Stimulated activated CD4-positive, alpha-beta T cell treated with anti-CD3 and anti-CD28 coated beads, Interleukin-4, amount 100 ng/mL, for 1 hour (primary cell): Measurements from ENCODE around the gene KIFC3.
A peak's percentile ranks its signal among the peaks of the same experiment; 100 is the strongest.
"Not testable (repeated sequence)": the region's sequence is repeated elsewhere in the genome, so short reads cannot be mapped to it uniquely, and the experiment has no call there.

Experiments used
- DNase-seq: peaks from one replicate; pipeline ENCODE4 v3.0.0-alpha.2; 2020

The KIFC3 gene

GRCh38 chr16:57734308-57734924 lies 67.9 kb downstream of the KIFC3 start:
- no peak for DNase-seq

GRCh38 chr16:57732714-57733113 lies 69.6 kb downstream of the KIFC3 start:
- no peak for DNase-seq

DNA sequence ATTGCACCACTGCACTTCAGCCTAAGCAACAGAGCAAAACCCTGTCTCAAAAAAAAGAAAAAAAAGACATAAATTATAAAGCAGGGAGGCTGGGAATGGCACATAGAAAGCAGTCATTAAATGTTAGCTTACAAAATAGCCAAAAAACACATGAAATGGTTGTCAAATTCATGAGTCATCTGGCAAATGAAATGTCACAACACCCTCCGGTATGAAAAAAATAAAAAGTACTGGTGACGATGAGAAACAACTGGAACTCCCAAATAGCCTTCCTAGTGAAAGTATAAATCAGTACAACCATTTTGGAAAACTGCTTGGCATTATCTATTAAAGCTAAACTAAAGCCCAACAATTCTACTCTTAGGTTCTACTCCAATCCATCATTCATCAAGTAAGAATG lies 70.3 kb downstream of the KIFC3 start:
- DNase-seq, result no peak

DNA sequence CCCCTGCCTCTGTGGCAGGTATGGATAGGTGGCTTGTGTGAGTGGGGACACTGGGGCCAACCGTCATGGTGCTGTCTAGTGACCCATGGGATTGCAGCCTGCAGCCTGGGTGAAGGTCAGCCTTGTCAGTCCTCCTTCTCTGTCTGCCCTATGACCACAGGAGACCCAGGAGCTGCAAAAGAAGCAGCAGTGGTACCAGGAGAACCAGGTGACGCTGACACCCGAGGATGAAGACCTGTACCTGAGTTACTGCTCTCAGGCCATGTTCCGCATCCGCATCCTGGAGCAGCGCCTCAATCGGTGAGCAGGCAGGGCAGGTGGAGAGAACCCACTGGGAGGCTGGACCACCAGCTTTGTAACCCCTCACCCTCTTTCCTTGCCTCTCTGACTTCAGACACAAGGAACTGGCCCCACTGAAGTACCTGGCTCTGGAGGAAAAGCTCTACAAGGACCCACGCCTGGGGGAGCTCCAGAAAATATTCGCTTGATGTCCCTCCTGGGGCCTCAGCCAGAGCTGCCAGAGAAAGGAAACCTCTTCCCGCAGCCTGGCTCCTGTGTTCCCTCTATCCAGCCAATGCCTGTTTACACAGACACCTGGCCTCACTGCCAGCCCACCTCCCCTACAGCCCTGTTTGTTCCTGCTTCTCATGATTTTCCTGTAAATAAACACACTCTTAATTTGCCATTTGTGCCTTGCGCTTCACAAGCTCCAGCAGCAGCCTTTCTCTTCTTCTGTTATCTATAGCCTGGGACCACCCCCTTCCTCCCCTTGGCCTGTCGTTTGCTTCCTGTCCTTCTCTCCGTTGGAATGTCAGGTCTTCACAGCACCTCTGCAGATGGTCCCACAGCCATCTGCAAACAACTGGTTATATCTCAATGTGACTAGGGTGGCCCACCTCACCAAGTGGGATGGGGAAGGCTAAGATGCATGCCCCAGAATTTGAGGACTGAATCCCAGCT lies 71.2 kb downstream of the KIFC3 start:
- DNase-seq, result no peak

- not testable (repeated sequence) for DNase-seq
Observed at GRCh38 chr16:57729852-57730251, 72.4 kb downstream of the KIFC3 start.

DNA sequence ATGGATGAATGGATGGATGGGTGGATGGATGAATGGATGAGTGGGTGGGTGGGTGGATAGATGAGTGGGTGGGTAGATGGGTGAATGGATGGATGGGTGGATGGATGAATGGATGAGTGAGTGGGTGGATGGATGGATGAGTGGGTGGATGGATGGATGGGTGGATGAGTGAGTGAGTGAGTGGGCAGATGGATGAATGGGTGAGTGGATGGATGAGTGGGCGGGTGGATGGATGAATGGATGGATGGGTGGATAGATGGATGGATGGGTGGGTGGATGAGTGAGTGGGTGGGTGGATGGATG lies 73.2 kb downstream of the KIFC3 start:
- DNase-seq, result no peak

- DNase-seq, result no peak
Observed at GRCh38 chr16:57728336-57729181, 73.7 kb downstream of the KIFC3 start.

DNA sequence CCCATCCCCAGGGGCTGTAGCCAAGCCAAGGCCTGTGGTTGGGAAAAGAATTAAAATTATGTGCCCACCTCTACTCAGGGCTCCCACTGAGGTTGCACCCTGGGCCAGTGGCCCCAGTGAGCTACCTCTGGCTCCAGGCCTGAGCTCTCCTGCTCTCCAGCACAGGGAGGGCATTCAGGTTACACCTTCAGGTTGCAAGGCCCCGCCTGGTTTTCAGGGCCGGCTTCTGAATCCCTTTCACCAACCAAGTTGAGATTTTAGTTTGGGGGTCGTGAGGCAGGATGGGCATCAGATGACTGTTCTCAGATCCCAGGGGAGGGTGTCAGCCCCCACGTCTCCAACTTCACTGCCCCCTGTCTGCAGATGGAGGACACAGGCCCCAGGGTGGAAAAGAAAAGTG lies 74.7 kb downstream of the KIFC3 start:
- DNase-seq, result no peak

GRCh38 chr16:57726433-57726947 lies 75.8 kb downstream of the KIFC3 start:
- no peak for DNase-seq

GRCh38 chr16:57725976-57726375 lies 76.3 kb downstream of the KIFC3 start:
- DNase-seq, result no peak

- no peak for DNase-seq
Observed at GRCh38 chr16:57725554-57725953, 76.7 kb downstream of the KIFC3 start.

DNA sequence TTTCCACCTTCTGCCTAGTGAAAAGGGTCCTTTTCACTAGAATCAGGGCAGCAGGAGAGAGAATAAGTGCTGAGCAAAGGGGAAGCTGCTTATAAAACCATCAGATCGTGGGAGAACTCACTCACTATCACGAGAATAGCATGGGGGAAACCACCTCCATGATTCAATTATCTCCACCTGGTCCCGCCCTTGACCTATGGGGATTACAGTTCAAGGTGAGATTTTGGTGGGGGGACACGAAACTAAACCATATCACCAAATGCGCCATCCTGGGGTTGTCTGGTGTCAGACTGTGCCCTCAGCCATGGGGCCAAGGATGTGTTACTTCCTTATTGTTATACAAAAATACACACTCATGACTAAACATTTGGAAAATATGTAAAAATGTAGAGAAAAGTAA lies 77.1 kb downstream of the KIFC3 start:
- no peak for DNase-seq

DNA sequence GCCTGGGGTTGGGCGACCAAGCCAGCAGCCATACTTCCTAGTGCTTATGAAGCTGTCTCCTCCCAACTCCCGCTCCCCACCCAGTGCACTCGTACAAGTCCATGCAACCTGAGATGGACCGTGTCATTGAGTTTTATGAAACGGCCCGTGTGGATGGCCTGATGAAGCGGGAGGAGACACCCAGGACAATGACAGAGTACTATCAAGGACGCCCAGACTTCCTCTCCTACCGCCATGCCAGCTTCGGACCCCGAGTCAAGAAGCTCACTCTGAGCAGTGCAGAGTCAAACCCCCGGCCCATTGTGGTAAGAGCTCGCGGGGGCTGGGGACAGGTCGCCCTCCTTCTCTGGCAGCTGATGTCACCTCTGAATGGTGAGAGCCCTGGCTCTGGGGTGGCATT lies 77.8 kb downstream of the KIFC3 start:
- DNase-seq, result no peak

GRCh38 chr16:57723170-57723569 lies 79.1 kb downstream of the KIFC3 start:
- no peak for DNase-seq

- DNase-seq, result no peak
Observed at GRCh38 chr16:57722651-57723050, 79.6 kb downstream of the KIFC3 start.

DNA sequence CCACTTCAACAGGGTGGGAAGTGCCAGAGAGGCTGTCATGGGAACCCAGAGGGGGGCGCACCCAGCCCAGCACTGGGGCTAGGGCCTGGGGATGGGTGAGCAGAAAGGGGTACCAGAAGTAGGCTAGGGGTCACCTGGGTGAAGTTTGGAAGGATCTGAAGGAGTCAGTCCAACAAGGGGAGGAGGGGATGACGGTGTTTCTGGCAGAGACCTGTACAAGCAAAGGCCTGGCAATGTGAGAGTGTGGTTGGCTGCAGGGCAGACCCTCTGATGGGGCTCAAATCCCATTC lies 80.1 kb downstream of the KIFC3 start:
- no peak for DNase-seq

DNA sequence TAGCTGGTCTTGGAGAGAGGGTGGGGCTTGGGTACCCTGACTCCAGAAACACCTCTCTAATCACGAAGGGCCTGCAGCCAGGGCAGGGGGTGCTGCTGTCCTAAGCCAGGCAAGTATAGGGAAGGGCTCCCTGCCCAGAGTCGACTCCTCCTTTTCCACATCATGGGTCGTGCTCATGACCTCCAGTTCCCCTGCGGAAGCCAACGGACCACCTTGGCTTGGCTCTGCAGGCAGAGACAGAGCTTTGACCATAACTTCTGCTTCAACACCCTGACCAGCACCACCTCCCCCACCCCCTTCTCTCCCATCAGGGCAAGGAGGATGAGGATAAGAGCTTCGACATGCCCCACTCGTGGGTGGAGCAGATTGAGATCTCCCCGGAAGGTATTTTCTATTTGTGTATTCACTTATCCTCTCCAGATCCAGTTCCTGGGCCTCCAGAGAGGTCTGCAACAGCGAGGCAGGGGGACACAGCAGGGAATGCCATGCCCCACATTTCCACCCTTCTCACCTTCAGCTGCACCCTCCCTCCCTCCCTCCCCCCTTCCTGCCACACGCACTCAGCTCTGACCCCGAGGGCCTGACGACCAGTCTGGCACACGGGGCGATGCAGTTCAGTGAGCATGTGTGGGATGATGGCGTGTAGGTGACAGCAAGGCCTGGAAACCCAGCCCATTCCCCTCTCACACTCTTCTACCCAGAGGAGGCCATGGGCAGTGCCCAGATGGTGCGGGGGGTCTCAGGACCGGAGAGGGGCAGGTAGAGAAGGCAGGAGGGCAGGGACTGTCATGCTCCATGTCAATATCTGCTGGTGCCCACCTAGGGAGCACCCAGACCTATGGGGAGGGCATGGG lies 80.7 kb downstream of the KIFC3 start:
- no peak for DNase-seq

DNA sequence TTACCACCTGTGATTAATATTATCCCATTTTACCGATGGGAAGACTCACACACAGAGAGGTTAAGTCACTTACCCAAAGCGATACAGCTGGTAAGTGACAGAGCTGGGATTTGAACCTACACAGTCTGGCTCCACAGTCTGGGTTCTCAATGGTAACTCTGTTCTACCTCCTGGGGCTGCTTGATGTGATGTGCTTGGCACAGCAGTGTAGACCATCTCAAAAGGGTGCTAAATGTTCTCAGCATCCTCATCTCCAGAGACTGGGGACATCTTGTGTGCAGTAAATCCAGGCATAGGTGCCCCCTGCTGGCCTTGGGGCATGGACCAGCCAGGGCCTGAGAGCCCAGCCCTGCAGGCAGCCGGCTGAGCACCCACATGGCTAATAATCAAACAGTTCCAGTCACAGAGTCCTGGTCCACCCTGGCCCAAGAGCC lies 82.1 kb downstream of the KIFC3 start:
- DNase-seq, result peak; percentile 43

DNA sequence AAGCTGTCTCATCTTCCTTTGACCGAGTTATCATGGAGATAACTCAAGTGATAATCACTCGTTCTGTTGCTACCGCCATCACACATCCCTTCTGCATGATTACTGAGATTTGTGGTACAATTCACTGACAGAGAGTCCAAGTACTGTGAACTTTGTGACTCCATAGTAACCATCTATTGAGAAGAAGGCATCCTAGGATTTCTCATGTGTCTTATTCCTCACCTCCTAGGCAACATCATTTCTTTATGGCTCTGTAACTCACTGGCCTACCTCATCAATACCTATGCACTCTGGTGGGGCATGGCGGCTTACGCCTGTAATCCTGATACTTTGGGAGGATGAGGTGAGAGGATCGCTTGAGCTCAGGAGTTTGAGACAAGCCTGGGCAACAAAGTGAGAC lies 88.2 kb downstream of the KIFC3 start:
- DNase-seq, result no peak

DNA sequence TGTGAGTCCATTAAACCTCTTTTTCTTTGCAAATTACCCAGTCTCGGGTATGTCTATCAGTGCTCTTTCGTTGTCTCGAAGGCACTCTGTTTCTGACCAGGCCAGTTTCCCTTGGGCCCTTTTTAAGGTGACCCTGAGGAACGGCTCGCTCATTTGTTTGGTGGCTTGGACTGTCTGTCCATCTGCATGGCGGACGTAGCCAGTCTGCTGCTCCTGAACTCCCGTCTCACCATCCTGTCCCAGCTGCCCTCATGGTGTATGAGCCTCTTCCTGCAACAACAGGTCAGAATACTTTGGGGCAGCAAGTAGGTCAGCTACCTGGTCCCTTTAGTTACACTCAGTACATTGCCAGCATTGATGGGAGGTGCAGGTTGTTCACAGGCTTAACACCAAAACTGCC lies 88.7 kb downstream of the KIFC3 start:
- DNase-seq, result no peak

DNA sequence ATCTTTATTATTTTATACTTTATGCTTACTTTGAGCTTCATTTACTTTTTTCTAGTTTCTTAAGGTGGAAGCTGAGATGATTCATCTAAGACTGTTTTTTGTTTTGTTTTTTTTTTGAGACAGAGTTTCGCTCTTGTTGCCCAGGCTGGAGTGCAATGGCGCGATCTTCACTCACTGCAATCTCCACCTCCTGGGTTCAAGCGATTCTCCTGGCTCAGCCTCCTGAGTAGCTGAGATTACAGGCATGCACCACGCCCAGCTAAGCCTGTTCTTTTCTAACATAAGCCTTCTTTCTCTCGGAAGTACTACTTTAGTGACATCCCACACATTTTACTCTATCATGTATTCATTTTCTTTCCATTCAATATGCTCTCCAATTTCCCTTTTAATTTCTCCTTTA lies 89.7 kb downstream of the KIFC3 start:
- DNase-seq, result not testable (repeated sequence)

- no peak for DNase-seq
Observed at GRCh38 chr16:57711993-57712392, 90.3 kb downstream of the KIFC3 start.

- no peak for DNase-seq
Observed at GRCh38 chr16:57711346-57711745, 90.9 kb downstream of the KIFC3 start.
